ENCODE measurements around the gene FSTL4. TPM values are rescaled to one million over a fixed set of nuclear protein-coding genes. Genes with fewer than 3 reads are reported as not detected.

The FSTL4 gene
- total and polyA plus RNA-seq, 2 of the 4 experiments (the other 2 are of a cell fraction): 0.18 TPM; not detected in 1

- Histone ChIP-seq H2AFZ (replicated peaks; ENCODE audit: low read length, poor library complexity) (no peak overlapping the region), H3K4me2 (ENCODE audit: low read depth, low read length) (no peak overlapping the region), H3K4ac (ENCODE audit: low read depth, low read length) (no peak overlapping the region), H3K9me1 (ENCODE audit: insufficient read depth, low read length) (no peaks in the 10 kb centered on the region), H4K20me1 (ENCODE audit: insufficient read depth, low read length) (no peaks in the 10 kb centered on the region), H3K14ac (replicated peaks; ENCODE audit: low read depth, low read length) (no peak overlapping the region), H3K18ac (ENCODE audit: low read depth, low read length) (no peak overlapping the region), H2BK120ac (ENCODE audit: low read depth, low read length) (no peak overlapping the region), H2BK5ac (ENCODE audit: low read depth, low read length, poor library complexity, severe bottlenecking) (no peak overlapping the region), H2AK5ac (ENCODE audit: low read depth, low read length) (no peak overlapping the region), H3K23ac (ENCODE audit: low read depth, low read length) (no peak overlapping the region), H3K56ac (ENCODE audit: extremely low read depth, insufficient read depth, low read length) (no peak overlapping the region), H3K36me3 (ENCODE audit: control insufficient read depth, insufficient read depth, low read length) (no peaks in the 10 kb centered on the region), H3K27me3 (ENCODE audit: control insufficient read depth, insufficient read depth, low read length) (peaks cover 13% of the 10 kb centered on the region), H3K9me3 (ENCODE audit: control insufficient read depth, insufficient read depth, low read length) (no peaks in the 10 kb centered on the region), H3K4me1 (ENCODE audit: control insufficient read depth, insufficient read depth, low read length) (no peaks in the 10 kb centered on the region), H4K91ac (ENCODE audit: insufficient read depth, low read depth, low read length) (no peak overlapping the region), H2BK15ac (ENCODE audit: low read depth, low read length) (no peak overlapping the region), H4K8ac (ENCODE audit: low read depth in 2 of 2, low read length in 2 of 2) (no peak overlapping the region), H2AK9ac (replicated peaks; ENCODE audit: low read depth, low read length, poor library complexity) (no peak overlapping the region), H3K9ac (ENCODE audit: low read depth, low read length) (no peak overlapping the region), H3K4me3 (ENCODE audit: insufficient read depth, low read depth, low read length) (no peak overlapping the region), H2BK20ac (ENCODE audit: low read depth, low read length) (no peak overlapping the region), H4K5ac (ENCODE audit: low read depth, low read length) (no peak overlapping the region), H3K79me1 (ENCODE audit: low read depth in 1 of 2, low read length in 2 of 2) (no peaks in the 10 kb centered on the region), H3K27ac (ENCODE audit: insufficient read depth, low read length) (no peak overlapping the region)
- TF ChIP-seq RCOR1 (IDR thresholded peaks at IDR 0.05; ENCODE audit: insufficient replicate concordance, low read length): no peak
- no peak for TF ChIP-seq MAZ (IDR thresholded peaks at IDR 0.05; ENCODE audit: borderline replicate concordance, low read depth, low read length)
- no CpG with 5 or more reads among the region's 12 CpGs for WGBS, 2 experiments (ENCODE audit: extremely low coverage in 2 of 2, insufficient read length in 1 of 2)
- DNase-seq: no peak
- intact Hi-C loops (cut with micrococcal nuclease): no loop called here
- ChIA-PET POLR2A (ENCODE audit: unreplicated experiment) (no interaction called here), CTCF (interaction anchor here (1.4 kb wide), 1 partner anchor 13 kb away, joined by 3 read pairs; no protein-coding TSS in a partner anchor)
- dilution Hi-C loops (cut with HindIII; ENCODE audit: low sequenced_read_pairs, unreplicated experiment): no loop called here
- ATAC-seq (ENCODE audit: low read depth): no peak
- in situ Hi-C loops (cut with MboI; ENCODE audit: low sequenced_read_pairs): no loop called here
- BruUV-seq (replicated peaks): no TSS peak
Measured at GRCh38 chr5:133410335-133410828, 202.0 kb downstream of the FSTL4 start.

Measured in IMR-90 (cell line).